HG02642 (cell line): Measurements from ENCODE around the gene SLC9A3.

Experiments
- ATAC-seq: cut with Tn5 transposase; IDR thresholded peaks from one replicate; pipeline ENCODE4 v1.9.1; 2021; ENCODE audit warnings: mild to moderate bottlenecking; ENCODE audit not compliant: unreplicated experiment, poor library complexity

The SLC9A3 gene

GRCh38 chr5:540071-540905, 16.0 kb upstream of the SLC9A3 start:
- no peak for ATAC-seq

- no peak for ATAC-seq
These were observed 15.3 kb upstream of the SLC9A3 start for GRCh38 chr5:539469-540070.

DNA sequence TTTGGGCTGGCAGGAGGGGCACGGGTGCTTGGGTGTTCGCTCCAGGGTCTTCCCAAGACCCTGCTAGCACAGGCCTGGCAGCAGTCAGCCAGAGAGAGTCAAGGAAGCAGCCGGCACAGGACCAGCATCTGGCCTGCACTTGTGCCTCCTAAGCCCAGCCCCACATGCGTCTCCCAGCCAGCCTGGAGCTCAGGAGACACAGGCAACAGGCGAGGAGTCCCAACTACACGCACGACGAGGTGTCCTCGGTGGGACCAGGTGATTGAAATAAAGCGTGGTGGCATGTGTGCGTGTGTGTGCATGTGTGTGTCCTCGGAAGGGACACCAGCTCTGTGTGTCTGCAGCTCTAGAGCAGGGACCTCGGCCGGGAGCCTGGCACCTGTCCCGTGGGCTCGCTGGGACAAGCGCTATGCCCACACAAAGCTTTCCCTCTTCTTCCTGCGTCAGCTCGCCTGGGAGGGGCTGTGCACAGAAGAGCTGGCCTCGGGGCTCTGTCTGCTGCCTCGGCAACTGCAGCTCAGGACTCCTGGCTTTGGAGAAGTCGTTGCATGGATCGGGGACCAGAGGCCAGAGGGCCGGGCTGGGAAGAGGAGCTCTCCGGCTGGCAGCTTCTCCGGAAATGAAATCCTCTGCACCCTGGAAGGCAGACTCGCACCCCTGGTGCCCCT, 14.7 kb upstream of the SLC9A3 start:
- ATAC-seq, result no peak

GRCh38 chr5:538271-538771, 14.1 kb upstream of the SLC9A3 start:
- no peak for ATAC-seq

DNA sequence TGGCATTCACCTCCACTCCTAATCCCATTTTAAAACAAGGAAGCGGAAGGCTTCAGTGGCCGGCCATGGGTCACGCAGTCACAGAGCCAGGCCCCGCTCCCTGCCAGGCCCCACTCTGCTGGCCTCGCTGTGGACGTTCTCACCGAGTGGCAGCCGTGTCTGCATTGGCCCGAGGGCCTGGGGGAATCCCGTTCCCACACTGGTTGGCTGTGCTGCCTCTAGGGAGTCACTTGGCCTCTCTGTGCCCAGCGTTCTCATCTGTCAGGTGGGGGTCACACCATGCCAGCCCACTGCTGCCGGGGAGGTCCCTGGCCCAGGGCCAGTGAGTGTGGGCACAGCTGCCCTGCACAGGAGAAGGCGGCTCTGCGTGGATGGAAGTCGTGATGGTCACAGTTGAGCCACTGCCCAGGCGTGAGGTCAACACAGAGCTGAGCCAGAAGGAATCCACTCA, 13.4 kb upstream of the SLC9A3 start:
- no peak for ATAC-seq

GRCh38 chr5:537098-537497, 12.8 kb upstream of the SLC9A3 start:
- no peak for ATAC-seq

DNA sequence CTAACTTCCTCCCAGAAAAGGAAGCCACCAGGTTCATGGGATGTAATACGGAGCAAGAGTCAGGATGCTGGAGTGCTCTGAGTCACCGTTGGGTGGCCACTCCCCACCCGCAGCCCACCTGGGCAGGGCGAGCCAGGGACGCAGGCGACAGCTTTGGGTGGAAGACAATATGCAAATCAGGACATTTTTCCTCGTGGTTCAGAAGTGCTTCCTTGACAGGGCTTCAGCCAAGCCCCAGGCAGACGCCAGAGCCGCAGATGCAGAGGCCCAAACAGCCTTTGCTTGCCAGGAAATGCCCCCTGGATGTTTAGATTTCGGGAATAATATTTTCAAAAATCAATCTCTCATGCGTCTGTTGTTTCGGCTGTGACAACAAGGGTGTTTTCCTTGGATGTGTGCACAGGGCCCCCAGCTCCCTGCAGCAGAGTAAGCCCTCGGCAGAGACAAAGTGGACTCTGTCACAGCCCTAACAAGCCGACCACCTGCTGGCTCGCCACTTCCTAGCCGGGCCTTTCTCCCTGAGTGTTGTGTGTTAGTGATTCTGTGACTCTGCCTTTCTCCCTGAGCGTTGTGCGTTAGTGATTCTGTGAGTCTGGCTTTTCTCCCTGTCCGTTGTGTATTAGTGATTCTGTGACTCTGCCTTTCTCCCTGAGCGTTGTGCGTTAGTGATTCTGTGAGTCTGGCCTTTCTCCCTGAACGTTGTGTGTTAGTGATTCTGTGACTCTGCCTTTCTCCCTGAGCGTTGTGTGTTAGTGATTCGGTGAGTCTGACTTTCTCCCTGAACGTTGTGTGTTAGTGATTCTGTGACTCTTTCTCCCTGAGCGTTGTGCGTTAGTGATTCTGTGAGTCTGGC, 11.8 kb upstream of the SLC9A3 start:
- ATAC-seq, result no peak

DNA sequence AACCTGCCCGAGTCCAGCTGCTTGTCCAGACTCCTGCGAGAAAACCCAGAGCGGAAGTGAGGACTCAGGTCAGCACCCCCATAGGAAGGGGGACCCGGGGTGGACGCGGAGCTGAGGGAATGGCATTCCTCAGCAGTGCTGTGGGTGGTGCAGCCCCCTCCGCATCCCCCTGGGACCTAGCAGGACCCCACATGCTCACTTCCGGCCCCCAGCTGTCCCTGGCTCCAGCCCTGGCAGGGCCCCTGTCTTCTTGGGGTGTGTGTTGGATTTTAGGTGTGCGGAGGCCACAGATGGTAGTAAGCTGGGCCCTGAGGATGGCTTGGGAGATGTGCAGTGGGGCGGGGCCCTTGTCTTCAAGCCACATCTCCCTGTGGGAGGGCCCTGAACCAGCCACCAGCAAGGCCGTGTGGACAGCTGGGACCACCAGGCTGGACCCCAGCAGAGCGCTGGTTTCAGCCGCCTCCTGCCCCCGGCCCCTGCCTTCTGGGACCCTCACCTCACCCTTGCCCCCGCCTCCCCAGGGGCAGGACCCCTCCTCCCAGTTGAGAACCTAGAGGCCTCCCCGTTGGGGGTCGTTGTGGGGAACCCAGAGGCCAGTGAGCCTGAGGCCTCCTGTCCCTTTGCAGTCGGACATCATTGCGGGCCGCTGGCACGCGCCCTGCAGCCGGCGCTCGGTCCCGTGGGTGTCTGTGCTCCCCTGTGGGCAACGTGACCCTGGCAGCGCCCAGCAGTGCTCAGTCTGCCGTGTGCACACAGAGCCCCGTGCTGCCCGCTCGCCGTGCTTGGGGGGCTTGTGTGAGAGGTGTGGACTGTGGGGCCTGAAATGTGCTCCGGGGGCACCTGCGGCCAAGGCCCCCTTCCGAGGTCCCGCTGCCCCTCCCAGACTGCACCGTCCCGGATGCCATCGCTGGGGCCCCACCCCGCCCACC, 10.8 kb upstream of the SLC9A3 start:
- ATAC-seq, result no peak

DNA sequence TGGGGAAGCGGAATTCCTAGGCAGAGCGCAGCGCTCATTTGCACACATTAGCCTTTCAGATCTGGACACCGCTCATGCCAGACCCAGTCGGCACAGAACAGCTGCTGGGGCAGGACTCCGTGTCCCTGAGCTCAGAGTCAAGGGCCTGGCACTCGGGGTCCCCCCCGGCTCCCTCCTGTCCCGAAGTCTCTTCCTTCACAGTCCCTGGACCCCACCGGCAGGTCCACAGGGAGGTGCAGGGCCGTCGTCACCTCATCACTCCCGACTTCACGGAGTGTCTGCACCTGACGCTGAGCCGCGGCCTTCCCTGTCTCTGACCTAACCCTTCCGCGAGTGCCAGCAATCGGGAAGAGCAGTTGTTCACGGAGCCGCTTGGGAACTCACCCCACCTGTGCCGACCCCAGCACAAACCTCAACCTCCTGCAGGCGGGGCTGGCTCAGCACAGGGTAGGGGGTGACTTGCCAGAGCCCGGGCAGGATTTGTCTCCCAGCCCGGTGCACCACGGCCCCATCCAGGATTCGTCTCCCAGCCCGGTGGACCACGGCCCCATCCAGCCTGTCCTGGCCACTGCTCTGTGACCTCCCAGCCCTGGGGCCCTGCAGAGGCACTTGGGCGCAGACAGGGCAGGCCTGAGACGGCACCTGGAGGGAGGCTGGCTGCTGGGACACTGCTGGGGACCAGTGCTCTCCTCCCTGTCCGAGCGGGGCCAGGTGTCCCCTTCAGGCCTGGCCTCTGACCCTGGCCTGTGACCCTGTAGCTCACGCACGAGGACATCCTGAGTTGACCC, 9.9 kb upstream of the SLC9A3 start:
- ATAC-seq, result no peak

DNA sequence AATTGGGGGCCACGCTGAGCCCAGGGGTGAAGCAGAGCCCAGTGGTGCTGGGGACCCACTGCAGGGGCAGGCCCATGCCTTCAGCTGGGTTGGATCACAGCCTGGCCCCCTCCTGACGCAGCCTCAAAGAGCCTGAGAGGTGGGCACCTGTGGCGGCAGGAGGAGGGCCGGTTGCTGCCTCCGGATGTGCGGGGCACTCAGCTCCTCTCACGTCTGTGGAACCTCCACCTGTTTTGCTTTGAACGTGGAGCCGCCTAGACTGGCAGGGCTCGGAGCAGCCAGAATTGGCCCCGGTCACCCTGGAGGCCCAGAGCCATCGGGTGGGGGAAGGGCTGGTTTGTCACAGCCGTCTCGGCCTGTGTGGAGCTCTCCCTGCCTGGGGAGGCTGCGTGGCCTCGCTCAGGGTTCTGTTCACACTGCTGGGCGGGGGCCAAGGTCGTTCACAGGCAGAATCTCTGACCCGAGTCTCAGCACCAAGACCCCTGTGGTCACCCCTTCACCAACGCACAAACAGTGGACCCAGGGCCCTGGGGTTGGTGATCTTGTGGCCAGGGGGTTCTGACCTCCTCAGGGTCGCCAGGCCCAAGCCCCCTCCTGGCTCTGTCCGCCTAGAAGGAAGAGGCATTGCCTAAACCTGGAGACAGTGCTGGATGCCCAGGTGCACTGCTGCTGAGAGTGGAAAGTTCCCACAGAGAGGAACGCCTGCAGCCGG, 9.2 kb upstream of the SLC9A3 start:
- no peak for ATAC-seq

- ATAC-seq, result no peak
These were observed 8.4 kb upstream of the SLC9A3 start for GRCh38 chr5:532521-533242.

GRCh38 chr5:531749-532315, 7.6 kb upstream of the SLC9A3 start:
- ATAC-seq, result no peak

GRCh38 chr5:531101-531748, 7.0 kb upstream of the SLC9A3 start:
- ATAC-seq, result no peak

GRCh38 chr5:530001-530955, 6.0 kb upstream of the SLC9A3 start:
- no peak for ATAC-seq
